Stimulated activated CD8-positive, alpha-beta memory T cell treated with anti-CD3 and anti-CD28 coated beads, Interleukin-12 subunit alpha, Interleukin-12 subunit beta, amount 100 ng/mL, for 24 hours (primary cell): ENCODE data around the gene PITPNC1.
"Not testable (repeated sequence)": the region's sequence is repeated elsewhere in the genome, so short reads cannot be mapped to it uniquely, and the experiment has no call there.

Source experiments
- DNase-seq: peaks from one replicate; pipeline ENCODE4 v3.0.0-alpha.2; 2020; ENCODE audit errors: extremely low read depth

PITPNC1 gene

DNA sequence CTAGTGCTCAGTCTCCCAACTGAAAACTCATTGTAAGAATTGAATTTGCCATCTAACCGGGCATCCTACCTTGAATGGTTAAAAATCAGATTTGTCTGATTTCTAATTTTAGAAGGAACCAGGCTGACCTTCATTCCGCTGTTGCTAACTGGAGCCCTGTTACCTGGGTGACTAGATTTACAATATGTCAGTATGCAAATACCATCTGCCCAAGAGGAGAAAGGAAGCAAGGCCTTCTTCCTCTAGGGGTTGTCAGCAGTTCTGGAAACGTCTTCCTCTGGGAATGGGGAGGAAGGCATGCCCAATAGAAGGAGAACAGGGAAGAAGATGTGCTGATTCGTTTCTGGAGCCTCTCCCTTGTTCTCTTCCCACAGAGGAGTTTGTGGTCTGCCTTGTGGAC lies 137.9 kb downstream of the PITPNC1 start:
- DNase-seq, result no peak

DNA sequence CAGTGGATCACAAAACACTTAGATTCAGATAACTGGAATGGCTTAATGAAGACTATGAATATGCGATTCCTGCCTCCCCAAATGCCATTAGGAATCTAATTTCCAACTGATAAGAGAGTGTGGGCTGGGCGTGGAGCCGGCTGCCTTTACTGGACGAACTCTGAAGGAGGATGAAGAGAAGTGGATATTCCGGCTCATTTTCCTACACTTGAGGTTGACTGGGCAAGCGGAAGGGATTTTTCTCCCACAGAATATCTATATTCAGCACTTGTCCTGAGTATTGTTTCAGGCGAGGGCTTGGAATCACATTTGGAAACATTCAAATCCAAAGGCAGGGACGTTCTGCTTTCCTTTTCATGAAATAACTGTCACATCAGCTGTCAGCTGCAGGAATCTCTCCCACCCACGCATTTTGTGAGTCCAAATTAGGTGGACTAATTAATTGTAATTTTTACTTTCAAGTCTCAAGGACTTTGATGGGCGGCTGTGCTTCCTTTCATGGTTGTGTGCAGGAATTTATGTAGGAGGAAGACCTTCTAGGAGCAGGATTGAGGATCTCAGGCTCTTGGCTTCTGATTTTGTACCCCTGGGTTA lies 138.5 kb downstream of the PITPNC1 start:
- DNase-seq, result no peak

DNA sequence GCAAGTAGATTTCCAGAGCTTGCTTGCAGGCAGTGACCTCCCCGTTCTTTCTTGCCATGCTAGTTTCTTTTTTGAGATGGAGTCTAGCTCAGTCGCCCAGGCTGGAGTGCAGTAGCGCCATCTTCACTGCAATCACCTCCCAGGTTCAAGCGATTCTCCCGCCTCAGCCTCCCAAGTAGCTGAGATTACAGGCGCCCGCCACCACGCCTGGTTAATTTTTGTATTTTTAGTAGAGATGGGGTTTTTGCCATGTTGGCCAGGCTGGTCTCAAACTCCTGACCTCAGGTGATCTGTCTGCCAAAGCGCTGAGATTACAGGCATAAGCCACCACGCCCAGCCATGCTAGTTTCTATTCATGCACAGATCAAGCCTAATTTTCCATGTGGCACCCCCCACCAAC lies 139.5 kb downstream of the PITPNC1 start:
- DNase-seq, result not testable (repeated sequence)

DNA sequence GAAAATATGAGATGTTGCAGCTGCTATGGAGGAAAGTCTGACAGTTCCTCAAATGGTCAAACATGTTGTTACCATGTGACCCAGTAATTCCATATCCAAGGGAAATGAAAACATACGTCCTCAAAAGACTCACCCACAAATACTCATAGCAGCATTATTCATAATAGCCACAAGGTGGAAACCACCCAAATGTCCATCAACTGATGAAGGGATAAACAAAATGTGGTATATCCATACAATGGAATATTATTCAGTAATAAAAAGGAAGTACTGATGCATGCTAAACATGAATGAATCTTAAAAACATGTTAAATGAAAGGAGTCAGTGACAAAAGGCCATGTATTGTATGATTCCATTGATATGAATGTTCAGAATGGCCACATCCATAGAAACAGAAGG lies 140.2 kb downstream of the PITPNC1 start:
- DNase-seq, result no peak

DNA sequence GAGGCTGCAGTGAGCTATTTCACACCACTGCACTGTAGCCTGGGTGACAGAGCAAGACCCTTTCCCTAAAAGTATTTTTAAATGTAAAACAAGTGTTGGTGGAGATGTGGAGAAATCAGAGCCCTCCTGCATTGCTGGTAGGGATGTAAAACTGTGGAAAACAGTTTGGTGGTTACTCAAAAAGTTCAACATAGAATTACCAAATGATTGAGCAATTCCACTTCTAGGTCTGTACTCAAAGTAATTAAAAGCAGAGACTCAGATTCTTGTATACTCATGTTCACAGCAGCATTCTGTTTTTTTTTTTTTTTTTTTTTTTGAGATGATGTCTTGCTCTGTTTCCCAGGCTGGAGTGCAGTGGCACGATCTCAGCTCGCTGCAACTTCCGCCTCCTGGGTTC lies 141.8 kb downstream of the PITPNC1 start:
- DNase-seq, result no peak

DNA sequence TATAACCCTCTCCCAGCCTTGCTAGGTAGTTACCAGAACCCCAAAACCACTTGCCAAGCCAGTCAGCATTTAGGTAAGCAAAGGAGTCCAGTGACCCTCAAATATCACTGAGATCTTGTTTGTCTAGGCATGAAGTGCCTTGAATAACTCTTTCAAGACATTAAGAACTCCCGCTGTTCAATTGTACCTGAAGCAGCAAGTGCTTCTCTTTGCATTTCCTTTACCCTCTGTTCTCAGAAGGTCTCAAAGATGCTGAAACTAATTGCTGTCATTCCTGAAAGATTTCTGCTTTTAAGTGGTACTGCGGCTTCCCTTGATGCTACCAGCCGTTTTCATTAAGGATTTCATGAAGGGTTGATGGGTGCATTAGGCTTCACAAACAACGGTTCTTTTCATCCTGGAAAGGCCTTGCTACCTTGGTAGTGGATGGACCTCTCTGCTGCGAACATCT lies 142.7 kb downstream of the PITPNC1 start:
- no peak for DNase-seq

DNA sequence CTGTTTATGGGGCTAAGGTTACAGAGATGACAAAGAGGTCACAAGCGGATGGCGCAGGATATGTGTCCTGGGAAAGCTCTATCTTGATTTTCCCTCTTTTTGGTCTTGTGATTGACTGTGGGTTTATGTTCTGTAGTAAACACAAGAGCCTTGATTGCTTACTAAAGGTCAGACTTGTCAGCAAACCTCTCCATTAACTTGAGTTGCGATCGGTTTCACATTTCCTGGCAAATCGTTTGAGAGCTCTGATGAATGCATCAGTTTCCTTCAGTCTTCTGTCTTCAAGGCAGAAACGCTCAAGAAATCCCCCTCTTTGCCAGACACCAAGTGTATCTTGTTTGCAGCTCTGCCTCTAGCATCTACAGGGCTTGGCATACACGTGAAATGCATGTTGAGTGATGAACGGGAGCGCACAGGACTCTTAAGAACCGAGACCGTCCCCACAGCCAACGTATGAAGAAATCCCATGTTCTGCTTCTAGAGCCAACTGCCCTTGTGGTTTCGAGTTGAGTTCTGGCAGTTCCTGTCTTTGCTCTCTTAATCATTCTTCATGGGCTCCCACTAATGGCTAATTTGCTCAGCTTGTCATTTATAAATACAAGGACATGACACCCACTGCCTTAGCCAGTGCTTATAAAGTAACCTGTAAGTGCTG lies 143.3 kb downstream of the PITPNC1 start:
- no peak for DNase-seq

DNA sequence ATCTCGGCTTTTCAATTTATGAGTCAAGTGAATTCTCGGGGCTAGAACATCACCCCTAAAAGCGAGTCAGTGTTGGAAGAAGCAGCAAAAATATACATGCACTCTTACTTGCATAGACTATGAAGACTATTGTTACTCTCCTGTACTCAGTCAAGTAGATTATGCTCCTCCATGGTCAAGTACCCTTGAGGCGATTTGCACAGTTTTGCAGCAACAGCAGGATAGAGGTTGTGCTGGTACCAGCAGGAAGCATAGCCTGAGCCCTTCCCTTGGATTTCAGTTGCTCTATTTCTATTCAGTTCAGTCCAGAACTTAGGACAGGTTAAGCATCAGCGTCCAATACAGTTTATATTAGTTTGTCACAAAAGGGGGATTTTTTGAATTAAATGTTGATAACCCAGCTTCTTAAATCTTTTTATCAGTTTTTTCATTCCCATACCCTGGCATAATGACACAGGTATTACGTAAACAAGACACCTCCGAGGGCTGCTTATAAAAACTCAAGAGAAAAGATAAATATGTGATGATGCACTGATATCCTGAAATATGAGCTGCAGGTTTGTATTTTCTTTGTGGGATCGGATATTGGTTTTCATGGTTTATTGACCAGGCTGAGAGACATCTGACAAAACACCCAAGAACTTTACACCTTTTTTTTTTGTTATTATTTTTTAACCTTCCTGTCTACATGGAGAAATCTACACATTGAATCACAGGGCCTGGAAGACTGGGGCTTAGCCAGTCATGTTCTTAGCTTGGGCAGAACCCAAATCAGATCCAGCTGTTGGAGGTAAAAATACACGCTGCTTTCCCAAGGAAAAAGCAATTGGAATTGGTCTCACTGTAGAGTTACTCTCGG lies 144.1 kb downstream of the PITPNC1 start:
- DNase-seq, result no peak

DNA sequence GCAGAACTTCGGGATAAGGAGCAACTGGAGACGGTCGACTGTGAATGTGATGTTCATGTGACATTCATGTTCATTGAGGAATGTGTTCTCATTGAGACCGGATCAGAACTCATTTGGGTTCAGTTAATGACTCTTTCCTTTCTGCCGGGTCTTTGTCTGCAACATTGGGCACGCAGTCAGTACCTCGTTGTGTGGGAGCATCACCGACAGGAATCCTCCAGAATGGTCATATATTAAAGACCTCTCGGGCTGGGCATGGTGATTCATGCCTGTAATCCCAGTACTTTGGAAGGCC lies 144.6 kb downstream of the PITPNC1 start:
- DNase-seq, result no peak

DNA sequence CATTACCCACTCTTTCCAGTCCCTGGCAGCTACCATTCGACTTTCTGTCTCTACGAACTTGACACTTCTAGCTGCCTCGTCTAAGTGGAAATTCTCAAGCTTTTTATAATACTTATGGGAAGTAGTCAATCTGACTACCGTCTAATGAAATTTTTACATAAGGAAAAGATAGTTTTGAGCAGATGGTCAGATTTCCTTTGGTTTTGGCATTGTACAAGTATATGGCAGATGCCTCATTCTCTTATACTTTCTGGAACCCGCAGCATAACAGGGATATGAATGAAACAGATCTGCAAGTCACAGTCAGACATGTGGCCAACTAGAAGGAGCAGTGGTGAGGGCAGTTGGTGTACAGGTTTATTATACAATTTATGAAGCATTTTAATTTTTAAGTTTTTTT lies 146.0 kb downstream of the PITPNC1 start:
- DNase-seq, result no peak

DNA sequence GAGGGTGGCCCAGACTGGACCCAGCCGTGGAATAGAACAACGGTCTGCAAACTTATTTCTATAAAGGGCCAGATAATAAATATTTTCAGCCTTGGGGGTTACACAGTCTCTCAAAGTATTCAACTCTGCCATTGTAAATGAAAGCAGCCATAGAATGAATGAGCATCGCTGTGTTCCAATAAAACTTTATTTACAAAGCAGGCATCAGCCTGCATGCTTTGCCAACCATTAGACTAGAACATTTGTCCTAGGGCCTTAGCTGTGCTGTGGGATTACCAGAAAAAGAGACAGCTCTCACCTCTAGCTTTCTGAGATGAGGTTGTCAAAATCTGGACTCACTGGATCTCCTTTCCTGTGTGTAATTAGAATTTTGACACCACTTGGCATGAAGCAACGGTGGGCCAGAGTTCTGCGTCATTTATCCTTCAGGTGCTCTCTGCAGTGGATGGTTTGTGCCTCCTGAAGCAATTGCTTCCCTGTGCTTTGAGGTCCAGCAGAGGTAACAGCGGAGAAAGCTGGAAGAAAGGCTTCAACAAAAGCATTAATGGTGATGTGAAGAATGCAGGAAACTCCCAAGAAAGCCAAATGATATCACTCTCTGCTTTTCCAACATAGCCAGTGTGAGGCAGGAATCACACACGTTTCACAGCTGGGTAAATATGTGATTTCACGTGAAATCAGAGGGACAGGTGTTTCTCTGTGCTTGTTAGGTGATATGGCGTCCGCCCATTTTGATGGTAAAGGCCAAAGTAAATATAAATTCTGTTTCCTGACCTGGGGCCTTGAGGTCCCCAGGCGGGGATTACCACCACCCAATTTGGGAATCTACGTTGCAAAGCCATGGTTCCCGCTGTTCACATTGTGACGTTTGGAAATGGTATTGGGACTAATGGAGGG lies 148.4 kb downstream of the PITPNC1 start:
- no peak for DNase-seq

DNA sequence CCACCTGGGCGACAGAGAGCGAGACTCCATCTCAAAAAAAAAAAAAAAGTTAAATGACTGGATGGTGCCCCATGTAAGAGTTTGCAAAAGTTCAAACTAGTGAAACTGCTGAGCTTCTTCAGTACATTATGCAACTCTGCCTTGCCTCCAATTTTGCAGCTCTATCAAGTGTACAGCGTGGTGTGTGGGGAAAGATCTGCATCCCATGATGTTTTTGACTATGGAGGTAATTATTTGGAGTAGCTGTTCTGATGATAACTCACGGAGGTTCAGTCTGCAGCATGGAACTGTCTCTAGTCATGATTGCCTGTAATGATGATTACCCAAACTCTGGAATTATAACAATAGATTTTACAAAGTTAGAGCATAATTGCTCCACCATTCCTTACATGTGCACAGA lies 149.6 kb downstream of the PITPNC1 start:
- no peak for DNase-seq

DNA sequence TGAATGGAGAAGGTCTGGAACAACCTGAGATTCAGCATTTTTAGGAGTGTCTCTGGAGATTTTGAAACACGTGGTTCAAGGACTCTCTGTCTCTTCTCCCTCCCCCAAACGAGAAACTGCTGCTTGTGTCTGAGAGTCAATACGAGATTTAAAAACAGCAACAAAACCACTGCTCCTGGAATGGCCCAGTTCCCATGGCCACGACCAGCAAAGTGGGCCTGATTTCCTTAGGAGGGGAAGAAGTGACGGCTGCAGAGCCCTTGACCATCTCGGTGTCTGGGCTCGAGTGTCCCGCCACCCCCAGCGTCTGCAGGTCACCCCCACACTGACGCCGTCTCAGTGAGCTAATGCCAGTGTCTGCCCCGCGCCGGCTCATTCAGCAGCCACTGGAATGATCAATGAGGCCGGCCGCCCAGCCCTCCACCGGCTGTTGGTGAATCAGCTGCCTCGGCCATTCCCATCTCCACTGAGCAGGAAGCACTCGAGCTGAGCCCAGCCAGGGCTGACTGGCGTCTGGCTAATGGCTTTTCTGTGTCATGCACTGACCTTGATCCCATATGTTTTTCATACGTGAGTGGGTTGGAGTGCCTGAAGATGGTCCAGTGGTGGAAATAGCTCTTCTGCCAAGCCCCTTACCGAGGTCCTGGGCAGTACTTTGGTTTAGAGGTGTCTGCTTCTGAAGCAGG lies 151.8 kb downstream of the PITPNC1 start:
- no peak for DNase-seq

DNA sequence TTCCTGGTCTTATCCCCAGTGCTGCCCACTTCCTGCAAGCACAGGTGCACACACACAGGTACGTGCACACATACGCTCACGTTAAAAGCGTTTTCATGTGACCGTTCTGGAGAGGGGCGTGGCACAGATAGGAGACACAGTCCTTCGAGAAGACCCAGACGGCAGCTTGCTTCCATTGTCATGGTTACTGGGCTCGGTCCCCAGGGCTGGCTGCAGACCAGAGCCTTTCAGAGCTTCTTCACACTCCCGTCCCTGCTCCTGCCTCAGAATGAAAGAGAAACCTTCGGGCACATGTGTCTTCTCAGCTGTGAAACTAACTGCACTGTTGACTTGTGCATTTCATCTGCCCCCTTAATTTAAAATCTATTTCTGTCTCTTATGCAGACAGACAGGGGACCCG lies 154.2 kb downstream of the PITPNC1 start:
- DNase-seq, result no peak

DNA sequence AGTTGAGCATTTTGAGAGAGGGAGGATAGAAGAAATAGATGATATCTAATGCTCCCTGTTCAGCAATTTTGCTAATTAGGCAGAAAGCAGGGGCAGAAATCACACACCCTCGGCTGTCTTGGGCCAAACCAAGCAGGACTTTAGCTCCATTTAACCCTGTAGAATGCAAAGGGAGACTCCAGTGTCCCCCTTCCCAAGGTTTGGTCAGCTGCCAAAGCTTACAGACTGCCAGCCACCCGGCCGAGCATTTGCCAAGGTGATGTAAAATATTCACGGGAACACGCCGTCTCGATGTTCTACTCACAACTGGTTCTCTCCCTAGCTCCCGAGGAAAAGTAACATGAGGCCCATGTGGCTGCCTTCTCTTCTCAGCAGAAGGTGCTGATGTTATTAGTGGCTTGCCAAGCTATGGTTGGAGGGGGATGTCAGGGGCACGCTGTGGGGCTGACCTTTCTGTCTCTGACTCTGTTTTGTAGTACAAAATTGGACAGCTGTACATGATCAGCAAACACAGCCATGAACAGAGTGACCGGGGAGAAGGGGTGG lies 155.3 kb downstream of the PITPNC1 start:
- DNase-seq, result no peak

DNA sequence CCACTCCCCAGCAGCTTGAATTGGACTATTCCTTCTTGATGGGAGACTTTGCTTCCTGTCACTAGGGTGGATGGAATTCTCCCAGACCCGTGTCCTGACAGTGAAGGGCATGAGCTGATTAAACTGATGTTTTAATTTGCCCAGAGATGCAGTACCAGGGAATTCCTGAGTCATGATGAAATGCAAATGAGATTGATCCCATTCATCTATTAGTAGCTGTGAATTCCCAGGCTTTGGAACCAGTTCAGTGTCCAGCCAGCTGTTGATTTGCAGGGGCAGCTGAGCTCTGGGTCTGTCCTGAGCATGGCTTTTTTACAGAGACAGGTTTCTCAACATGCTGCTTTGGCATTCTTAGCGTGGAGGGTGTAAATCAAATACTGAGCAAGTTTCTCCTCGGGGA lies 157.9 kb downstream of the PITPNC1 start:
- no peak for DNase-seq

DNA sequence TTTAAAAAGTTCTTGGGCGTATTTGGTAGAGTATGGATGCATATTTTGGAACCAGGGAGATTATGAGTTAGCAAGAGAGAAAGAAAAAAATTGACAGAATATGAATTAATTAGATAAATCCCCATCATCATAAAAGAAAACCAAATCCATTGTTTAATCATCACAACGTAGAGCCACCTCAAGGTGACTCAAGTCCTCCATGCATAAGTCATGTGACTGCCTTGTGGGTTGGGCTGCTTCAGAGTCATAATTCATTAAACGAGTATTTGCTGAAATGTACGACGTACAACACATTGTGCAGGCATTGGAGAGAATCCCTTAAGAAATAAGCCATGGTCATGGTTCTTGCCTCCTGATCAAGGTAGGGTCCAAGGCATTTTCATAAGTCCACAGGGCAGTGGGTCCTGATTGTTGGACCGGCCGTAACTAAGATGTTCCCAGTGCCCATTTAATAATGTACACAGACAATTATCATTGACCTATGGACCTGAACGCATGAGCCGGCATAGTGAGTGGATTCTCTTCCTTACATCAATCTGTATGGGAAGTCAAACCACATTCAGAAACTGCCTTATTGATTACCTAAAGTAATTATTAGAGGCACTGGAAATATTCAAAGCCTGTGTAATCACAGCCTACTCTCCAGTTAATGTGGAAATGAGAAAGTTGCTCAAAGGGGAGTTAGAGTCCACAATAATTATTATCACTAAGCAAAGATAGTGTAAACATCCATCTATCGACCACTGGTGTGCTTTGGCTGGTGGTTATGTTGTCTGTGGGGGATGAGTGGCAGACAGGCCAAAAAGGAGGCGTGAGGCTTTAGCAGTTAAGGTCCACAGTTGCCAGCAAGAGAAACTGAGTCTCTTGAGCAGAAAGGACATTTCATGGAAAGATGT lies 165.4 kb downstream of the PITPNC1 start:
- no peak for DNase-seq

DNA sequence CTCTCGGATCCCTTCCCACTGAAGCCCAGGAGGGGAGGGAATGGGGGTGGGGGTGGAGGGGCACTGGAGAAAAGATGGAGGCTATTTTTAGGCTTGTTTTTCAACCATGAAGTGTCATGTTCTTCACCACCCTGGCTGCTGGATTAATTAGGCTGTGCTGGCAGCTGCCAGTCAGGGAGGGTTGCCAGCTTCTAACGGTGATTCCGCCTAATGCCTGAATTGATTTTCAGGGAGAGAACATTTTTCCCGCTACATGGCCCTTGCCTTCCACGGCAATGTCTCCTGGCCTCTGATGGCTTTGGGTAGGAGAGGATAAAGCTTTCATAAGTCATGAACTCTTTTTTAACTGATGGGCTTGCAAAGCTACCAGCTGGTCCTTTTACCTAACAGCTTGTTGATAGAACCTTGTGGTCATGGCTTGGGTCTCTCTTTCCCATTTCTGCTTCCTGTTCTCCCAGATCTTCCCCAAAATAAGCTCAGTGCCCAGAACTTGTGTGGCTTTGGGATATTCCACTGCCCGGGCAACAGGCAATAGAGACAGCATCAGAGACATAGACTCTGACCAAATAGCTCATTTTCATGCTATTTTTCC lies 167.4 kb downstream of the PITPNC1 start:
- DNase-seq, result no peak

DNA sequence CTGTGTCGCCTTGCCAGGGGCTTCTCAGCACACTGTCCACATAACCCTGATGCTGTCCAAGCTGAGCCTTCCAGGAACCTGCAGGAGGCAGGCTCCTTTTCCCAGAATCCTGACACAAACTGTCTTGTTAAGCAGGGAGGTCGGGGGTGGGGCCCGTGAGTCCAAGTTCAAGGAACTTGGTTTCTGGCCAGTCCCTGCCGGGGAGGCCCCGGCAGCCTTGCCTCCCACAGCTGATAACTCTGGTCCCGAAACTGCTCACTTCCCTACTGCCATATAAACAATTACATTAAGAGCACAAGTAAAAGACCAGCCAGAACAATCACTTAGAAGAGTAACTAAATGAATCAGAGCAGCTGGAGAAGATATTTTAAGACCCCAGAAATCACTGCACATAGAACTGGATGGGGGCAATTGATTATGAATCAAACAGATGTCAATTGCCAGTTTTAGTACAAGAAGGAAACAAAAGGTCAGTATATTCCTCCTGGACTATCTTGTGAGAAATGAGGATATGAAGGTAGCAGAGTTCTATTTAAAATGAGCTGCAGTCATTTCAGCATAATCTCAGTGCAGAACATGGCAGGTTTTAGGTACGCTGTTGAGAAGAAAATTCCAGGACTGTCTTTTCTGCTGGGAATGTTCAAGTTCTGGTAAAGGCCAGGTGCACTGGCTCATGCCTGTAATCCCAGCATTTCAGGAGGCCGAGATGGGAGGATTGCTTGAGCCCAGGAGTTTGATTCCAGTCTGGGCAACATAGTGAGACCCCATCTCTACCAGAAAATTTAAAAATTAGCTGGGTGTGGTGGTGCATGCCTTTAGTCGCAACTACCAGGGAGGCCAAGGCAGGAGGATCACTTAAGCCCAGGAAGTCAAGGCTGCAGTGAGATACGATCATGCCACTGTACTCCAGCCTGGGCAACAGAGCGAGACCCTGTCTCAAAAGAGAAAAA lies 169.8 kb downstream of the PITPNC1 start:
- DNase-seq, result no peak
